HEK293T (cell line): ENCODE results near the gene HYAL2.

Experiments used
- CTCF ChIA-PET: fragments of 350-600 bp; formaldehyde crosslinking; extraction: SDS; loops from one replicate; lab custom pipeline; 2021; ENCODE audit warnings: antibody characterized with exemption, inconsistent platforms; lab: Yijun Ruan, JAX
- POLR2A ChIA-PET: fragments of 350-600 bp; formaldehyde crosslinking; extraction: SDS; loops from one replicate; lab custom pipeline; 2020; ENCODE audit warnings: antibody characterized with exemption, inconsistent platforms; lab: Yijun Ruan, JAX
- DNase-seq: peaks from one replicate; pipeline ENCODE4 v3.0.0; 2012; ENCODE audit warnings: mixed read lengths; ENCODE audit errors: extremely low spot score
- ARNT ChIP-seq: fragments of 450-650 bp; IDR thresholded peaks from 2 replicates; pipeline ENCODE4 v1.6.1; 2017; ENCODE audit warnings: mild to moderate bottlenecking
- BHLHE40 ChIP-seq: fragments of 450-650 bp; IDR thresholded peaks from 2 replicates; pipeline ENCODE4 v1.6.1; 2016; ENCODE audit warnings: mild to moderate bottlenecking, moderate library complexity, borderline replicate concordance
- CTBP1 ChIP-seq: fragments of 450-650 bp; IDR thresholded peaks from 2 replicates; pipeline ENCODE4 v1.6.1; 2016; ENCODE audit warnings: borderline replicate concordance
- ELF4 ChIP-seq: fragments of 450-650 bp; IDR thresholded peaks from 2 replicates; pipeline ENCODE4 v1.6.1; 2017; ENCODE audit warnings: antibody characterized with exemption
- FOXA1 ChIP-seq: fragments of 450-650 bp; IDR thresholded peaks from 2 replicates; pipeline ENCODE4 v1.6.1; 2016; ENCODE audit warnings: mild to moderate bottlenecking
- FOXK2 ChIP-seq: fragments of 450-650 bp; IDR thresholded peaks from 2 replicates; pipeline ENCODE4 v1.6.1; 2016; ENCODE audit warnings: mild to moderate bottlenecking
- FOXM1 ChIP-seq: fragments of 450-650 bp; IDR thresholded peaks from 2 replicates; pipeline ENCODE4 v1.6.1; 2017; ENCODE audit warnings: mild to moderate bottlenecking, borderline replicate concordance
- HDGF ChIP-seq: fragments of 450-650 bp; IDR thresholded peaks from 2 replicates; pipeline ENCODE4 v1.6.1; 2017; ENCODE audit warnings: antibody characterized with exemption, borderline replicate concordance
- L3MBTL2 ChIP-seq: fragments of 450-650 bp; conservative IDR thresholded peaks from 2 replicates; pipeline ENCODE4 v1.6.1; 2016; ENCODE audit warnings: mild to moderate bottlenecking
- LEF1 ChIP-seq: fragments of 450-650 bp; IDR thresholded peaks from 2 replicates; pipeline ENCODE4 v1.6.1; 2017; ENCODE audit warnings: mild to moderate bottlenecking, borderline replicate concordance
- NFRKB ChIP-seq: fragments of 450-650 bp; IDR thresholded peaks from 2 replicates; pipeline ENCODE4 v1.6.1; 2016; ENCODE audit warnings: mild to moderate bottlenecking, moderate library complexity
- SP1 ChIP-seq: fragments of 450-650 bp; IDR thresholded peaks from 2 replicates; pipeline ENCODE4 v1.6.1; 2017
- SUZ12 ChIP-seq: fragments of 450-650 bp; IDR thresholded peaks from 2 replicates; pipeline ENCODE4 v1.6.1; 2016; ENCODE audit warnings: mild to moderate bottlenecking
- TARDBP ChIP-seq: fragments of 450-650 bp; IDR thresholded peaks from 2 replicates; pipeline ENCODE4 v1.6.1; 2016
- ZNF384 ChIP-seq: fragments of 450-650 bp; IDR thresholded peaks from 2 replicates; pipeline ENCODE4 v1.6.1; 2016
- TF ChIP-seq, protein P1 (sequence below): fragments of 450-650 bp; IDR thresholded peaks from 2 replicates; pipeline ENCODE4 v1.6.1; 2016

HYAL2 gene

DNA sequence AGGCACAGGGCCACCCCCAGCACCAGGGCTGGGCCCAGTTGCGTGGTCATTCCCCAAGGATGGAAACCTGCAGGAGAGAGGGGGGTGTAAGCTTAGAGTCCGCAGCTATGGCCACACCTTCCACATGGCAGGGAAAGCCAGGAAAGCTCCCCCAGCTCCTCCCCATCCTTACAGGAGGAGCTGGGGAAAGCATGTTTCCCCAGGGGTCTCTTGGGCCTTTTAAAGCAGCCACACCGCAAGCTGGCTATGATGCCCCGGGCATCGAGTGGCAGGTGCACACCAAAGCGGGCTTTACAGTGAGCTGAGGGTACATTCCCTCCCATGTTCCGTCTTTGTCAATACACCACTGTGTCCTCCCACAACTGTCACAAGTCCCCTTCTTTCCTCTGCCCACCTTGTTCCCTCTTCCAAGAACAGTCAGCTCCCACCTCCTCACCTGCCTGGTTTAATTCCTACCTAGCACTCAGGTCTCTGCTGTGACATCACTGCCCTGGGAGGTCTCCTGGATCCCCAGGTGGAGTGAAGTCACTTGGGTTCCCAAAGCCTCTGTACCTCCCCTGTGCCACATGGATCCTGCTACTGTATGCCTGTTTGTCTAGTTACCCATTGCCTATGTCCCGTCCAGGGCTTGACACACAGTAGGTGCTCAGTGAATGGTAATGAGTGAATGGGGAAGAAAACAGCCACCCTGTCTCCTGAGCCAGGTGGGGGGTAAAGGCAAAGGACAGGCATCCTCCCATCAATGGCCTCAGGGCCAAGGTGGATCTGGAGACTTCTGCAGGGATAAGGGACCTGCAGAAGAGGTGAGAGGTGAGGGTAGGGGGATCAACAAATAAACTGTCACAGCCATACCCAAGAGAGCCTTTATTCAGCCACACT, 26.8 kb downstream of the HYAL2 start:
- ChIA-PET CTCF (no interaction called here), POLR2A (interaction anchor here (1.0 to 2.5 kb wide), 3 partner anchors 11 to 509 kb away, joined by 3 to 12 read pairs (median 4); partner anchors contain the start of gene IP6K1)
- no peak for DNase-seq
- TF ChIP-seq FOXK2 (no peak), LEF1 (no peak), HDGF (no peak), NFRKB (no peak), CTBP1 (no peak), ELF4 (no peak), ARNT (no peak), FOXA1 (no peak), SUZ12 (no peak), BHLHE40 (no peak), L3MBTL2 (no peak), FOXM1 (no peak), SP1 (no peak), TARDBP (no peak), ZNF384 (no peak)
- TF ChIP-seq, protein P1, sequence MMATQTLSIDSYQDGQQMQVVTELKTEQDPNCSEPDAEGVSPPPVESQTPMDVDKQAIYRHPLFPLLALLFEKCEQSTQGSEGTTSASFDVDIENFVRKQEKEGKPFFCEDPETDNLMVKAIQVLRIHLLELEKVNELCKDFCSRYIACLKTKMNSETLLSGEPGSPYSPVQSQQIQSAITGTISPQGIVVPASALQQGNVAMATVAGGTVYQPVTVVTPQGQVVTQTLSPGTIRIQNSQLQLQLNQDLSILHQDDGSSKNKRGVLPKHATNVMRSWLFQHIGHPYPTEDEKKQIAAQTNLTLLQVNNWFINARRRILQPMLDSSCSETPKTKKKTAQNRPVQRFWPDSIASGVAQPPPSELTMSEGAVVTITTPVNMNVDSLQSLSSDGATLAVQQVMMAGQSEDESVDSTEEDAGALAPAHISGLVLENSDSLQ: no peak

DNA sequence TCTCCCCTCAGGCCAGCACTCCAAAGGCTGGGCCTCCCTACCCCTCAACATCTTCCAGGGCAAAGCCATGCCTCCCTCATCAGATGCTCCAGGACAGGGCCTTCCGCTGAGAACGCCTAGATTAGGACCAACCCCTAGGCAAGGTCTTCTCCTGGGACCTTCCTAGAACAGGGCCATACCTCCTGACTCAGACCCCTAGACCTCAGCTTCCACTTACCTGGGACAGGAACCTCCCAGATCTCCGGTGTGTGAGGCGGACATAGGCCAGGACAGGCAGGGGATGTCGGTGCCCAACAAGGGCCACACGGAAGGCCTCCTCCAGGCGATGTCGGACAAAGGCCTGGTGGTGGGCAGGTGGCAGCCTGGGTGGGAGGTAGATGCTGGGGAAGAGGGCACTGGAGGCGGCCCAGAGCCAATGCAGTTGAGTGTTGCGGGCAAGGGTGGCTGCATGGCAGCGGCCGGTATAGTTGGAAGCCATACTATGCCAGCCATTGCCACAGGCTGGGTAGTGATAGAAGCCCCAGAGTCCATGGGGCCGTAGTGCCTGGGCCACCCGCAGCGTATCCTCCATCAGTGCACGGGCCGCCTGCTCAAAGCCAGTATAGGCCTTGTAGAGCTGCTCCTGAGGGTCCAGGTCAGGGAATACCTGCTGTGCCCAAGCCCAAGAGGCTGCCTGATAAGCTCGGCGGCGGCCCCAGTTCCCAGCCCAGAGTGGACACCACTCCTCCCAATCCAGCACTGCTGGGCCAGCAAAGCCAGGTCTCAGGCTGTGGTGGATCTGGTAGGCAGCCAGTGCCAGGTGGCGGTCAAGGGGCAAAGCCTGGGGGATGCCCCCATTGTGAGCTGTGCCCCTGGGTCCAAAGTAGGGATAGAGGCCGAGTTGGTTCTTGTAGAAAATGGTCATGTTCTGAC, 27.8 kb downstream of the HYAL2 start:
- no peak for DNase-seq
- TF ChIP-seq NFRKB: no peak
- TF ChIP-seq TARDBP: no peak
- no peak for TF ChIP-seq CTBP1
- TF ChIP-seq SP1: no peak
- no peak for TF ChIP-seq ZNF384
- ChIA-PET POLR2A (interaction anchor here (1.0 to 2.5 kb wide), 3 partner anchors 10 to 508 kb away, joined by 3 to 12 read pairs (median 4); partner anchors contain the start of gene IP6K1), CTCF (no interaction called here)

- POLR2A ChIA-PET: interaction anchor here (2.5 kb wide), 1 partner anchor 43 kb away, joined by 12 read pairs; no protein-coding TSS in a partner anchor
- CTCF ChIA-PET: no interaction called here
- DNase-seq: no peak
Observed at GRCh38 chr3:50294089-50294488, 28.5 kb downstream of the HYAL2 start.

GRCh38 chr3:50293079-50293801, 29.3 kb downstream of the HYAL2 start:
- no peak for DNase-seq
- POLR2A ChIA-PET: interaction anchor here (0.6 to 2.5 kb wide), 11 partner anchors 11 to 276 kb away, joined by 3 to 28 read pairs (median 4); partner anchors contain the start of genes HEMK1 and TUSC2
- CTCF ChIA-PET: no interaction called here
- TF ChIP-seq BHLHE40: no peak
- no peak for TF ChIP-seq LEF1
- no peak for TF ChIP-seq FOXK2
- TF ChIP-seq FOXA1: no peak
- no peak for TF ChIP-seq SP1
- no peak for TF ChIP-seq TARDBP
- TF ChIP-seq NFRKB: no peak
- no peak for TF ChIP-seq ZNF384
- no peak for TF ChIP-seq ELF4
- TF ChIP-seq CTBP1: no peak
- TF ChIP-seq L3MBTL2: no peak
- TF ChIP-seq, protein P1: no peak
- TF ChIP-seq HDGF: no peak
- no peak for TF ChIP-seq SUZ12
- TF ChIP-seq FOXM1: no peak
- no peak for TF ChIP-seq ARNT

More at GRCh38 chr3:50294089-50294488, 28.5 kb downstream of the HYAL2 start:
- TF ChIP-seq NFRKB (no peak), CTBP1 (no peak), ZNF384 (no peak), ARNT (no peak)

DNA sequence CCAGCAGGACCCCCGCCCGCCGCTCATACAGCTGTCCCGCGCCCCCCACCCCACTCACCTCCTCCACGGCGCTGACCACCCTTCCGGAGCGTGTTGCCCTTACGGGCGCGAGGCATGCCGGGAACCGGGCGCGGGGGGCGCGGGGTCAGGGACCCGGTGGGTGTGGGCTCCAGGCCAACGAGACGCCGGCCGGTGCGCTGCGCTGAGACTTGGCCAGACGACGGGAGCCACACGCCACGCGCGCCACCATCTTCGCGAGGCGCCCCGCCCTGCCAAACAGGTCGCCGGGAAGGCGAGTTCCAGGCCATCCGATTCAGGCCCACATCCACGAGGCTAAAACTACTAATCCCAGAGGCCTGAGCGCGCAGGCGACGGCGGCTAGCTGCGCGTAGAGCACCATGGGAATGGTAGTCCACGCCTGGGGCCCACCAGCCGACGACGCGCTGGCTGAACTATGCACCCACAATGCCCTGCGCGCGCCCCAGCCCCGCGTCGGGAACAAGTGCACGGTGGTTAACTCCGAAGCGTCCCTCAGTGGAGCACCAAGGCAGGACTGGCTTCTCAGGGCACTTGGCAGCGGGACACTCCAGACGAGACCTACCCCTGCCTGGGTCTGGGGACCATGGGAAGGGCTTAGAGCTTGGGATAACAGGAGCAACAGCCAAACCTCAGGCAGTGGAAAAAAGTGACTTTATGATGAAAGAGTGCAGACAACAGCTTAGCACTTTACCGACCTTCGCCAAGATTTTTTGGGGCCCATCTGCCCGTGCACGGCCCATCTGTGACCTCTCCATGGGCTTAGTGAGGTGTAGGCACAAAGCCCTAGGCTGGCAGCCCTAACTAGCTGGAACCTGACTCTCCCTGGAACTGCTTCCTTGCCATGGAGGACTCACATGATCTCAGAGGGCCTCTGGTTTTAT, 30.1 kb downstream of the HYAL2 start, which contains the start of gene IFRD2:
Gene IFRD2 (minus strand): TSS at position 271 of the 920 bp plus-strand sequence. CDS start 155 bp downstream, at position 116.
- ChIA-PET CTCF (no interaction called here), POLR2A (interaction anchor here (0.6 to 2.5 kb wide), 17 partner anchors 8 to 363 kb away, joined by 3 to 28 read pairs (median 4); partner anchors contain the start of genes HEMK1, MON1A and TUSC2)
- DNase-seq: peak; percentile 93
- peak; percentile 98 for TF ChIP-seq ELF4
- no peak for TF ChIP-seq ZNF384
- TF ChIP-seq, protein P1: no peak
- peak; percentile 76 for TF ChIP-seq L3MBTL2
- TF ChIP-seq HDGF: 0 out of 2 replicates have a peak, but pooled peaks have one; percentile 2
